SK-N-MC (cell line): Measurements from ENCODE around the gene IL1R1.

Experiments used
- EZH2 ChIP-seq: fragments of 200-600 bp; sonication (generic); IDR thresholded peaks from one replicate; pipeline ENCODE4 v1.6.1; 2017; ENCODE audit warnings: antibody characterized with exemption
- POLR2AphosphoS5 ChIP-seq: IDR thresholded peaks from 2 replicates; pipeline ENCODE4 v1.6.1; 2012; ENCODE audit warnings: mild to moderate bottlenecking, low read depth, low read length, borderline replicate concordance

DNA sequence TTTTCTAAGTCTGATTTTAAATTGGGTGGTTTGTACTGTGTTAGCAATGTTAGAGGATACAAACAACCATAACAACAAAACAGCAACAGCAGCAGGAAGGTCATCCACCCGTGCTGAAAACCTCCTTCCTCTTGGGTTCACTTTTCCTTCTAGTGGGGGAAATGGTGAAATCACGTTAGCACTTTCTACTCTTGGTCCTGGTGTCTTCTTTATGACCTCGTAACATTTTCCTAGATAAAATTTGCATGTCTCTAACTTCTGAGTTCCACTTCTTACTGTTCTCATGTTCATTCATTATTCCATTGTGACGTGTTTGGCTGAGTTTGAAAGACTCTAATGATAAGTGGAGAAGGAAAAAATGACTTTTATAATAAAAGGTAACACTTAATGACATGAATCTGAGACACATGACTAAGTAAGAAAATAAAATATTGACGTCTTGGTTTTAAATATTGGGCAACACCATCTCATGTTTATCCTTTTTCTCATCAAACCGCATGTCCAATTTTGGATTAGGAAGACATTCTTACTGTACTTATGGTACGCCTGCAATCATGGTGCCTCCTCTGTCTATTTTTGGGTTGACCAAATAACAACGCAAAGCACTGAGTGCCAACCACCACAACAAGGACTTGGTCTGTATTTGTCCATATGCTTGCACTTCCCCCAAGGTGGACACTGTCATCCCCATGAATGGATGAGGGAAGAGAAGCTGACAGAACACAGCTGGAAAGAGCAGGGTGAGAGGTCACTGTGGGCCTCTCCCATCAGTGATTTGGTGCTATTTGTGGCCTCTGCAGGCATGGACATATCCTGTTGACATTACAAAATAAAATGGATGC is 25.7 kb upstream of the IL1R1 start:
- TF ChIP-seq EZH2: no peak
- TF ChIP-seq POLR2AphosphoS5: no peak
